Activated gamma-delta T cell treated with Interleukin-2 at 50 U/mL for 16 hours (primary cell): ENCODE results near the gene OR6C1.
"Not testable (repeated sequence)": the region's sequence is repeated elsewhere in the genome, so short reads cannot be mapped to it uniquely, and the experiment has no call there.

Source experiments
- DNase-seq: peaks from one replicate; pipeline ENCODE4 v3.0.0-alpha.2; 2020

Gene OR6C1

DNA sequence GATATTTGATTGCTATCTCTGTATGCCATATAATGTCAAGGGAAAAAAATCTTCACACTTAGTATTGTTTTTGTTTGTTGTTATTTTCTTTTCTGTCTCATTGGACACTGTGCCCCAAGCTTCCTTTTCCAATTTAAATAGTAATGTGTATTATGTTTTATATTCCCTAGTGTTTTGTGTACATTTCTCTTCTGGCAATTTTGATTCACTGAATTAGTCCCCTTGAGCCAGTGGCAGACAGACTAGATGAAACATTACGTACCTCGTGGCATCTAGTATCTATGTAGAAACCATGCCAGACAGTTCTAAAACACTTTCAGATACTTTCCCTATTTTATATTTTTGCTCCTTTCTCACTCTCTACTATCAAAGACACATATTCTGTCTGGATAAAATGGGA lies at the start of gene OR6C1:
TSS of gene OR6C1 (plus strand) at position 301 of the 400 bp plus-strand sequence. CDS start 6,257 bp downstream, outside the sequence.
- no peak for DNase-seq

DNA sequence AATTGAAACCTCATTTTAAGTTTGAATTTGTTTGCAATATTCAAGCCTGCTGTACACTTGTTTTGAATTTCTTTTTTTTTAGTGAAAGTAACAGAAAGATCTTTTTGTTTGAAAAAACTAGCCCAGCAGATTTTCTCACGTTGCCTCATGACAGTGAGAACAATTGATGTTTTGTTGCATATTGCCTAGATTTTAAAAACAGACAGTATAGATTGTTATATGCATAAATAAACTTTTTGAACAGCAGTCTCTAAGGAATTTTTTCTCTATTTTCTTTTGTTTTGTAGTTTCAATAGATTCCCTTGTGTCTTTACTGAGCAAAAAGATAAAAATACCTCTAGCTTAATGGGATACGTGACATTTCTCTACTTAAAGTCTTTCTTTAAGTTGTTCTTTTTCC lies 33.2 kb upstream of the OR6C1 start:
- no peak for DNase-seq

DNA sequence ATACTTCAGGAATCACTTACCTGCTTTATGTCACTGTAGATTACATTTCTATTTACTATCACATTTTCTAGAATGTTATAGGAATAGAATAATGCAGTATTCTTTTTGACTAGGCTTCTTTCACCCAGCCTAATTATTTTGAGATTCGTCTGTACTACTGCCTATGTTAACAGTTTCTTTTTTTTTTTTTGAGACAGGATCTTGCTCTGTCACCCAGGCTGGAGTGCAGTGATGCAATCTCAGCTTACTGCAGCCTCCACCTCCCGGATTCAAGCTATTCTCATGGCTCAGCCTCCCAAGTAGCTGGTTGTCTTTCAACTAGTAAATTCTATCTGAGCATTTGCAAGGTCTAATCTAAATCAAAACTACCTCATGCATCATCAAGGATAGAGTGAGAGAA lies 24.1 kb upstream of the OR6C1 start:
- DNase-seq: no peak

DNA sequence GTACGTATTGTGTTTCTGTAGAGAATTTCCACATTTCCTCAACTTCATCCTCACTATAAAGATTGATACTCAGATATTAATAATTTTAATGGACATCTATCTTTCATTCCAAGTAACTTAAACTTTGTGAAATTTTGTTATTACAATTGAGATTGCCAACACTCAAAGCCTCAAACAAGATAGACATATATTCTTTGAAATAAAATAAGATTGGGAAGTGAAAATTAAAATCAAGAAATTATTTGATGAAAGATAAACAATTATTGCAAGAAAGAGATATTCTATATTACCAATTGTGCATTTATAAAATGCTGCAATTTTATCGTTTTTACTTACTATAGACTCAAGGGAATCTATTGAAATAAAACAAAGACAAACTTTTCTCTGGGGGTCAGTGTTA lies 17.7 kb upstream of the OR6C1 start, which contains the start of gene OR6C6:
TSS of gene OR6C6 (minus strand) at position 101 of the 400 bp plus-strand sequence. CDS start 1,337 bp downstream, outside the sequence.
- DNase-seq: no peak

DNA sequence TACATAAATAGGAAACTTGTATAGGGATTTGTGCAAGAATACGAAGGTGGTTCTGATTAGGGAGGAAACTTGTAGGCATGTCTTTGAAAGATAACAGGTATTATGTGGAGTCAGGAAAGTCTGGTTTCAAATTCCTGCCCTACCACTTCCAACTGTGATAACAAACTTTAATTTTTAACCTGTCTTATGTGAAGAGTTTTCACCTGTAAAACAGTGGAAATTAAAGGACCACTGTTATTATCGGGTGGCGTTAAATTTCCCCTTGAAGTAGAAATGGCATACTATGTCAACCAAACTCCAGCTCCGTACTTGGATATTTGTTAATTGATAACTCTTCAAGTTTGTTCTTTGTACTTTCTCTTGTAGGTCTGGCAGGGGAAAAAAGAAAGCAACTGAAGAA lies 6.1 kb downstream of the OR6C1 start:
- no peak for DNase-seq

DNA sequence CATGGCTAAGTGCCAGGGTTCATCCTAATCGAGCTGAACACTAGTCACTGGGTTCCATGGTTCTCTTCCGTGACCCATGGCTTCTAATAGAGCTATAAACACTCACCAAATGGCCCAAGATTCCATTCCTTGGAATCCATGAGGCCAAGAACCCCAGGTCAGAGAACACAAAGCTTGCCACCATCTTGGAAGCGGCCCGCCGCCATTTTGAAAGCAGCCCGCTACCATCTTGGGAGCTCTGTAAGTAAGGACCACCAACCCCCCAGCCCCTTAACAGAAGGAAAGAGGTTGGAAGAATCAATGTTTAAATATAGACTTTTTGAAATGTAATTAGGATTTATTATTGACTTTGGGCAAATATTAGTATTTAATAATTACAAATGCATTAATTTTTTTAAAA lies 11.7 kb downstream of the OR6C1 start:
- not testable (repeated sequence) for DNase-seq

DNA sequence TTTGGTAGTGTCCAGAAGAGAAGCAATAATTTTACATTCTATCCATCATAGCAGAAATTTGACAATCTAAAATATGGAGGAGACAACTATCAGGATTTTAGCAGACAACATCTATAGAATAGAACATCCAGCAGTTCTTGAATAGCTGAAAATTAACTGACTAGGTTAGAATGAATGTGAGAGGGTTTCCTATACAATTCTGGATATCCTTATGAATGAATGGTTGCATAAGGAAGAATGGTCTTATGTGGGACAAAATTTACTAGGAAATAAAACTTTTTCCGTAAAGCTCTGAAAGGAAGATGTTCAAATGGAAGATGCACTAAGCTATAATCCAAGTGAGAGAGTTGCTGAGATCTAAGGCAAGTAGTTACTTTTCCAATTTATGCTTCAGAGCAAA lies 16.3 kb downstream of the OR6C1 start, which contains the start of gene OR6C3:
TSS of gene OR6C3 (plus strand) at position 301 of the 400 bp plus-strand sequence. CDS start 955 bp downstream, outside the sequence.
- DNase-seq: no peak

DNA sequence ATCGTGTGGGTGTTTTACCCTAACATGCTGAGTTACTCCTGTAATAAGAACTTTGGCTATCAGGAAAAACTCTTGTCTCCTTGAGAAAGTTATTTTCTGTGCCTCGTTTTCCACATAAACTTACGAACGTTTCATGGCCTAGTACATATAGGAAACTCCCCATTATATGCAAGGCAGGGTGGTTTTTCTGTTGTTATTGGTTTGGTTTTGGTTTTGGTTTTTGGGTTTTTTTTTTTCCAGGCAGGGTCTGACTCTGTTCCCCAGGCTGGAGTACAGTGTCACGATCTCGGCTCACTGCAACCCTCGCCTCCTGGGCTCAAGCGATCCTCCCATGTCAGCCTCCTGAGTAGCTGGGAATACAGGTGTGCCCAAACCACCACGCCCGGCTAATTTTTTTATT lies 21.9 kb downstream of the OR6C1 start:
- no peak for DNase-seq

DNA sequence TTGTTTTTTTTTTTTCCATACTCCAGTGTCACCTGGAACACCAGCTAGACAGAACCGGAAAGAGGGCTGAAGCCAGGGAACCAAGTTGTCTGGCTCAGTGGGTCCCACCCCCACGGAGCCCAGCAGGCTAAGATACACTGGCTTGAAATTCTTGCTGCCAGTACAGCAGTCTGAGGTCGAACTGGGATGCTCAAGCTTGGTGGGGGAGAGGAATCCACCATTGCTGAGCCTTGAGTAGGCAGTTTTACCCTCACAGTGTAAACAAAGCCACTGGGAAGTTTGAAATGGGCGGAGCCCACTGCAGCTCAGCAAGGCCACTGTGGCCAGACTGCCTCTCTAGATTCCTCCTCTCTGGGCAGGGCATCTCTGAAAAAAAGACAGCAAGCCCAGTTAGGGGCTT lies 41.2 kb downstream of the OR6C1 start:
- not testable (repeated sequence) for DNase-seq

DNA sequence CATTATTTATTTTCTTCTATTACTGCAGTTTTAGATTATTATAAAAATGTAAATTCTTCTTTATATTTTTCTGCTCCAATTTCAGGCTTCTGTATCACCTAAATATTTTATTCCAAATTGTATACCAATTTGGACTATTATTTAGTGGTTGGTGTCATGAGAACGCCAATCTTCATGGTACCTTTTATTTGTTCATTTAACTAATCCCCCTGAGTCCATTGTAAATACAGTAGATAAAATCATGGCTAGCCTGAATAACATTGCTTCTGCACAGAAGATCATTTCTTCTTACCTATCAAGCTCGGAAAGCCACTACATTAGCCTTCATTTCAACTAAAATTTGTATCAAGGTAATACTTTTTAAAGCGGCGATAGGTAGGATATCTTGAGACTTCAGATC lies 48.5 kb downstream of the OR6C1 start, which contains the start of gene OR6C75:
TSS of gene OR6C75 (plus strand) at position 301 of the 400 bp plus-strand sequence. CDS start 2,136 bp downstream, outside the sequence.
- no peak for DNase-seq

DNA sequence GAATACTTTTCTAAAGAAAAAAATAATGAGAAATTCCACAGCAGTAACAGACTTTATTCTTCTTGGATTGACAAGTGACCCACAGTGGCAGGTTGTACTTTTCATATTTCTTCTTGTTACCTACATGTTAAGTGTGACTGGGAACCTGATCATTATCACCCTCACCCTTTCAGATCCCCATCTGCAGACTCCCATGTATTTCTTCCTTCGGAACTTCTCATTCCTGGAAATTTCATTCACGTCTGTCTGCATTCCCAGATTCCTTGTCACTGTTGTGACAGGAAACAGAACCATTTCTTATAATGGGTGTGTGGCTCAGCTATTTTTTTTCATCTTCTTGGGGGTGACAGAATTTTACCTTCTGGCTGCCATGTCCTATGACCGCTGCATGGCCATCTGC lies 50.9 kb downstream of the OR6C1 start:
- no peak for DNase-seq
